ENCODE results near the gene STRN.

Gene STRN

GRCh38 chr2:36859366-36859792 lies 107.0 kb downstream of the STRN start:
- no peak for TF ChIP-seq SPI1 (IDR thresholded peaks at IDR 0.05; ENCODE audit: borderline replicate concordance, low read depth)
- TF ChIP-seq CTCF (IDR thresholded peaks at IDR 0.05; ENCODE audit: insufficient read depth, low read length), result no peak
- TF ChIP-seq, protein P1, sequence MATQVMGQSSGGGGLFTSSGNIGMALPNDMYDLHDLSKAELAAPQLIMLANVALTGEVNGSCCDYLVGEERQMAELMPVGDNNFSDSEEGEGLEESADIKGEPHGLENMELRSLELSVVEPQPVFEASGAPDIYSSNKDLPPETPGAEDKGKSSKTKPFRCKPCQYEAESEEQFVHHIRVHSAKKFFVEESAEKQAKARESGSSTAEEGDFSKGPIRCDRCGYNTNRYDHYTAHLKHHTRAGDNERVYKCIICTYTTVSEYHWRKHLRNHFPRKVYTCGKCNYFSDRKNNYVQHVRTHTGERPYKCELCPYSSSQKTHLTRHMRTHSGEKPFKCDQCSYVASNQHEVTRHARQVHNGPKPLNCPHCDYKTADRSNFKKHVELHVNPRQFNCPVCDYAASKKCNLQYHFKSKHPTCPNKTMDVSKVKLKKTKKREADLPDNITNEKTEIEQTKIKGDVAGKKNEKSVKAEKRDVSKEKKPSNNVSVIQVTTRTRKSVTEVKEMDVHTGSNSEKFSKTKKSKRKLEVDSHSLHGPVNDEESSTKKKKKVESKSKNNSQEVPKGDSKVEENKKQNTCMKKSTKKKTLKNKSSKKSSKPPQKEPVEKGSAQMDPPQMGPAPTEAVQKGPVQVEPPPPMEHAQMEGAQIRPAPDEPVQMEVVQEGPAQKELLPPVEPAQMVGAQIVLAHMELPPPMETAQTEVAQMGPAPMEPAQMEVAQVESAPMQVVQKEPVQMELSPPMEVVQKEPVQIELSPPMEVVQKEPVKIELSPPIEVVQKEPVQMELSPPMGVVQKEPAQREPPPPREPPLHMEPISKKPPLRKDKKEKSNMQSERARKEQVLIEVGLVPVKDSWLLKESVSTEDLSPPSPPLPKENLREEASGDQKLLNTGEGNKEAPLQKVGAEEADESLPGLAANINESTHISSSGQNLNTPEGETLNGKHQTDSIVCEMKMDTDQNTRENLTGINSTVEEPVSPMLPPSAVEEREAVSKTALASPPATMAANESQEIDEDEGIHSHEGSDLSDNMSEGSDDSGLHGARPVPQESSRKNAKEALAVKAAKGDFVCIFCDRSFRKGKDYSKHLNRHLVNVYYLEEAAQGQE (IDR thresholded peaks at IDR 0.05; ENCODE audit: insufficient replicate concordance, low read depth), result no peak
- DNase-seq (ENCODE audit: low read depth in 1 of 2, low spot score in 1 of 2), result no peak
- Histone ChIP-seq H3K4me3 (replicated peaks; ENCODE audit: insufficient read depth, low read length) (no peak overlapping the region), H3K27ac (replicated peaks) (no peak overlapping the region), H3K27me3 (ENCODE audit: insufficient read depth, poor library complexity, severe bottlenecking) (no peaks in the 10 kb centered on the region)

GRCh38 chr2:36858551-36859365 lies 107.6 kb downstream of the STRN start:
- Histone ChIP-seq H3K27ac (replicated peaks) (no peak overlapping the region), H3K4me3 (replicated peaks; ENCODE audit: insufficient read depth, low read length) (no peak overlapping the region), H3K27me3 (ENCODE audit: insufficient read depth, poor library complexity, severe bottlenecking) (no peaks in the 10 kb centered on the region)
- no peak for DNase-seq (ENCODE audit: low read depth in 1 of 2, low spot score in 1 of 2)
- TF ChIP-seq POLR2AphosphoS5 (IDR thresholded peaks at IDR 0.05; ENCODE audit: low read depth) (no peak), SPI1 (IDR thresholded peaks at IDR 0.05; ENCODE audit: borderline replicate concordance, low read depth) (no peak), CTCF (IDR thresholded peaks at IDR 0.05; ENCODE audit: insufficient read depth, low read length) (no peak), GABPA (IDR thresholded peaks at IDR 0.05; ENCODE audit: low read depth) (no peak)
- TF ChIP-seq, protein P1 (IDR thresholded peaks at IDR 0.05; ENCODE audit: insufficient replicate concordance, low read depth), result no peak

DNA sequence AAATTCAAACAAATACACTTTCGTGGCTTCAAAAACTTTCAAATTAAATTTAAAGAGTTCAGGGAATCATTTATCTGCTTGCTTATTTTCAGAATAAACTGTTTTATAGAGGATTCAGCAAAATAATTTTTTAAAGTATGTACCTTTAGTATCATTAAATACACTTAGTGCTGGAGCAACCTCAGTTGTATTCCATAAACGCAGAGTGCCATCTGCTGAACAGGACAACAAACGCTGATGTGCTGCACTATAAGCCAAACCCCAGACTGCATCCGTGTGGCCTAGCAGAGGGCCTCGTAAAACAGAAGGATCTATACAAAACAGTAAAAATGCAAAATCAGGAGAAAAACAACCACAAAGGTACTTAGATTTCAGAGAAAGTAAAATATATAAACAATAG lies 108.6 kb downstream of the STRN start:
- no peak for DNase-seq (ENCODE audit: low read depth in 1 of 2, low spot score in 1 of 2)
- H3K27me3 ChIP-seq (ENCODE audit: insufficient read depth, poor library complexity, severe bottlenecking), result no peaks in the 10 kb centered on the region
- TF ChIP-seq POLR2AphosphoS5 (IDR thresholded peaks at IDR 0.05; ENCODE audit: low read depth) (no peak), SPI1 (IDR thresholded peaks at IDR 0.05; ENCODE audit: borderline replicate concordance, low read depth) (no peak), GABPA (IDR thresholded peaks at IDR 0.05; ENCODE audit: low read depth) (no peak), CTCF (IDR thresholded peaks at IDR 0.05; ENCODE audit: insufficient read depth, low read length) (no peak)
- TF ChIP-seq, protein P1 (IDR thresholded peaks at IDR 0.05; ENCODE audit: insufficient replicate concordance, low read depth), result no peak

More for the DNA sequence above, 108.6 kb downstream of the STRN start:
- Histone ChIP-seq H3K4me3 (replicated peaks; ENCODE audit: insufficient read depth, low read length) (no peak overlapping the region), H3K27ac (replicated peaks) (no peak overlapping the region)

Data from HL-60 (cell line).